ENCODE measurements around the gene TIGD7. TPM values are rescaled to one million over a fixed set of nuclear protein-coding genes. Genes with fewer than 3 reads are reported as not detected.

TIGD7 gene
- total RNA-seq, 1 experiment from 2014 or later: 4.2 TPM

DNA sequence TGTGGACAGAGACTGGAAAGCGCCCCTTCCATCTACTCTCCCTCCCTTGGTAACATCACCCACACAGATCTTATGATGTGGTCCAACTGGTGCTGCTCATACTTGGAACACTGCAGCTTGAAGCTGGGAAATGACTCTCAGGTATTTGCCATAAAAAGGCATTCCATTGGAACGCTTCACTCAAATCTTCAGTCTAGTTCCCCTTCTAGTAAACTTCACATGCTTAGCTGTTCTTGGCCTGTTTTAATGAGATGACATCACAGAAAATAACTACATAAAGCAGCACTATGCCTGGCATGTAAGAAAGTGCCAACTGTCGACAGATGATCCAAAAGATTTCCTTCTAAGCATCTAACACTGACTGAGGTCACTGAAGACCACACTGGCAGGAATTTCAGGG is 12.6 kb downstream of the TIGD7 start:
- no peaks in the 10 kb centered on the region for H3K79me2 ChIP-seq (ENCODE audit: insufficient read depth, low read length)
- H4K91ac ChIP-seq (ENCODE audit: insufficient read length, low read depth, low read length): no peak overlapping the region
- DNase-seq: no peak
- no peaks in the 10 kb centered on the region for H4K20me1 ChIP-seq (ENCODE audit: control insufficient read depth, insufficient read depth, insufficient read length)
- H3K27ac ChIP-seq (ENCODE audit: insufficient read length, low read depth, low read length): no peak overlapping the region
- H3K23ac ChIP-seq (ENCODE audit: insufficient read length, low read depth, low read length): no peak overlapping the region
- no peak overlapping the region for H3K14ac ChIP-seq (ENCODE audit: insufficient read depth, low read length)
- no peak for TF ChIP-seq CTCF (conservative IDR thresholded peaks at IDR 0.05)
- peaks cover 34% of the 10 kb centered on the region for H3K9me3 ChIP-seq (ENCODE audit: control insufficient read depth, low read depth, low read length)
- H2BK120ac ChIP-seq (ENCODE audit: low read depth, low read length, poor library complexity, severe bottlenecking): no peak overlapping the region
- H2BK12ac ChIP-seq (ENCODE audit: insufficient read length, low read depth, low read length): no peak overlapping the region
- H3K9ac ChIP-seq (ENCODE audit: extremely low read depth, insufficient read length, low read length): no peak overlapping the region
- H3K27me3 ChIP-seq (ENCODE audit: insufficient read depth, low read length): no peaks in the 10 kb centered on the region
- H3K4me3 Mint-ChIP-seq: no peak overlapping the region
- no peaks in the 10 kb centered on the region for H3K23me2 ChIP-seq (ENCODE audit: insufficient read length, low read depth, low read length, poor library complexity, severe bottlenecking)
- no peak overlapping the region for H2BK15ac ChIP-seq (ENCODE audit: low read depth, low read length)
- H3K18ac ChIP-seq (ENCODE audit: insufficient read length, low read depth, low read length): no peak overlapping the region
- no peak overlapping the region for H2AK5ac ChIP-seq (ENCODE audit: insufficient read length, low read length)
- WGBS (ENCODE audit: extremely low coverage, insufficient read length, low lambda C conversion rate): no CpG with 5 or more reads among the region's 3 CpGs
- H3T11ph ChIP-seq (ENCODE audit: low read length): no peak overlapping the region
- no peak overlapping the region for H4K5ac ChIP-seq (ENCODE audit: insufficient read length, low read depth, low read length)
- H3K4ac ChIP-seq (ENCODE audit: low read depth, low read length): no peak overlapping the region
- H2BK20ac ChIP-seq (ENCODE audit: low read depth, low read length, poor library complexity, severe bottlenecking): no peak overlapping the region
- H4K8ac ChIP-seq (replicated peaks; ENCODE audit: insufficient read length, low read depth, low read length): no peak overlapping the region
- H3K27me3 Mint-ChIP-seq (ENCODE audit: low read depth): peaks cover 5% of the 10 kb centered on the region
- H3K4me1 ChIP-seq (ENCODE audit: insufficient read depth, low read length): no peaks in the 10 kb centered on the region
- H3K36me3 Mint-ChIP-seq (ENCODE audit: insufficient read depth in 1 of 3, low read depth in 3 of 3): peaks cover 81 to 85% (median 84%) of the 10 kb centered on the region in 3 experiments
- peaks cover 2% of the 10 kb centered on the region for H3K79me1 ChIP-seq (ENCODE audit: insufficient read depth, low read depth, low read length, poor library complexity, severe bottlenecking)
- no peak overlapping the region for H3K4me2 ChIP-seq (ENCODE audit: insufficient read depth, insufficient read length, low read length)
- H3K9me3 Mint-ChIP-seq: peaks cover 83 to 84% of the 10 kb centered on the region in 2 experiments
- no peak overlapping the region for H2BK5ac ChIP-seq (ENCODE audit: insufficient read length, low read length)
- H3K27ac Mint-ChIP-seq: no peak overlapping the region
- no peak overlapping the region for H2AFZ ChIP-seq (ENCODE audit: low read length)
- H3K56ac ChIP-seq (ENCODE audit: insufficient read length, low read depth, low read length): no peak overlapping the region
- no peaks in the 10 kb centered on the region for H3K4me1 Mint-ChIP-seq

Data from H9 (cell line).